K562 (cell line): Measurements from ENCODE around the gene ZMIZ1. TPM values are rescaled to one million over a fixed set of nuclear protein-coding genes. Genes with fewer than 3 reads are reported as not detected.
A peak's percentile ranks its signal among the peaks of the same experiment; 100 is the strongest.

ENCODE experiments used
- ATAC-seq: fragments of 200-7000 bp; cut with Tn5 transposase; 3 replicates; pipeline ENCODE4 v1.9.1; 2020; ENCODE audit warnings: moderate library complexity
- BruUV-seq: library from RNA; stranded (reverse); fragments of 400-500 nt; replicated peaks from 2 replicates; lab custom pipeline; 2021; lab: Mats Ljungman, UMichigan
- CTCF ChIA-PET: fragments of 300-600 bp; formaldehyde crosslinking; extraction: SDS; loops from one replicate; lab custom pipeline; 2021; ENCODE audit warnings: low intra/inter-chr PET ratio; lab: Yijun Ruan, JAX
- POLR2A ChIA-PET: fragments of 300-600, 350-650 bp; sonication (Branson Sonifier 250); formaldehyde crosslinking; extraction: SDS; loops from one replicate; lab custom pipeline; 2021; ENCODE audit warnings: antibody characterized with exemption, inconsistent platforms; lab: Yijun Ruan, JAX
- DNase-seq, 4 experiments: peaks; one replicate each; pipeline versions ENCODE4 v3.0.0 to v3.0.0-alpha.2; 2011 to 2018; ENCODE audit warnings: low spot score in 3 of 4, mixed read lengths in 3 of 4; ENCODE audit errors: extremely low read depth in 1 of 4
- FAIRE-seq: peaks from 2 replicates; lab custom pipeline; 2011; peaks lifted over from hg19 to GRCh38; lab: Jason Lieb, UNC
- H2AFZ ChIP-seq: 2 replicates; pipeline ENCODE4 v1.6.0; 2011; ENCODE audit warnings: low read depth, low read length, control low read depth, inconsistent platforms
- H3K27ac ChIP-seq: fragments of 200-600 bp; 3 replicates; pipeline ENCODE4 v1.8.0; 2011; ENCODE audit warnings: low read depth, mild to moderate bottlenecking, control low read depth, inconsistent platforms, low read length, moderate library complexity, mixed read lengths; ENCODE audit errors: extremely low read depth
- H3K27me3 ChIP-seq, 2 experiments: fragments of 300-600 bp in 1 of 2; 2 replicates in 1 of 2; 3 replicates in 1 of 2; pipeline versions ENCODE4 v1.6.0 to v1.8.0; 2011; ENCODE audit warnings: inconsistent platforms in 2 of 2, low read length in 2 of 2, mild to moderate bottlenecking in 1 of 2, mixed read lengths in 1 of 2, moderate library complexity in 1 of 2; ENCODE audit not compliant: control insufficient read depth in 2 of 2, insufficient read depth in 2 of 2
- H3K36me3 ChIP-seq: fragments of 300-600 bp; 3 replicates; pipeline ENCODE4 v1.8.0; 2011; ENCODE audit warnings: mild to moderate bottlenecking, low read length, inconsistent platforms; ENCODE audit not compliant: control insufficient read depth, insufficient read depth
- H3K4me1 ChIP-seq, 2 experiments: fragments of 200-600 bp in 1 of 2; replicated peaks in 1 of 2; 2 replicates in 1 of 2; 3 replicates in 1 of 2; pipeline versions ENCODE4 v1.5.1 to v1.8.0; 2011; ENCODE audit warnings: inconsistent platforms in 2 of 2, low read length in 2 of 2, mild to moderate bottlenecking in 1 of 2, mixed read lengths in 1 of 2, moderate library complexity in 1 of 2; ENCODE audit not compliant: control insufficient read depth in 2 of 2, insufficient read depth in 2 of 2
- H3K4me2 ChIP-seq: 2 replicates; pipeline ENCODE4 v1.6.1; 2011; ENCODE audit warnings: low read length, control low read depth, inconsistent platforms, mixed read lengths; ENCODE audit not compliant: insufficient read depth
- H3K4me3 ChIP-seq: fragments of 200-600 bp; sonication (generic), shearing (Covaris generic); 2 replicates; pipeline ENCODE4 v1.5.1; 2016; ENCODE audit warnings: control low read depth, inconsistent platforms
- H3K79me2 ChIP-seq: fragments of 200-600 bp; 3 replicates; pipeline ENCODE4 v1.8.0; 2011; ENCODE audit warnings: low read length, inconsistent platforms; ENCODE audit not compliant: control insufficient read depth, insufficient read depth
- H3K9ac ChIP-seq, 2 experiments: 2 replicates each; pipeline versions ENCODE4 v1.6.0 to v1.6.1; 2011; ENCODE audit warnings: low read depth in 2 of 2, low read length in 2 of 2, control low read depth in 1 of 2, inconsistent platforms in 1 of 2, mild to moderate bottlenecking in 1 of 2, mixed read lengths in 1 of 2; ENCODE audit not compliant: insufficient read depth in 1 of 2
- H3K9me1 ChIP-seq: one replicate; pipeline ENCODE4 v1.6.0; 2011; ENCODE audit warnings: inconsistent platforms, mild to moderate bottlenecking, low read length, moderate library complexity; ENCODE audit not compliant: control insufficient read depth, insufficient read depth
- H3K9me3 ChIP-seq: replicated peaks from 2 replicates; pipeline ENCODE4 v1.5.1; 2011; ENCODE audit warnings: low read depth, low read length, inconsistent platforms; ENCODE audit not compliant: control insufficient read depth, insufficient read depth
- H4K20me1 ChIP-seq: replicated peaks from 2 replicates; pipeline ENCODE4 v1.6.1; 2011; ENCODE audit warnings: low read length, inconsistent platforms, mixed read lengths; ENCODE audit not compliant: control insufficient read depth, insufficient read depth
- LARP7 ChIP-seq: fragments of 450-650 bp; IDR thresholded peaks from 2 replicates; pipeline ENCODE4 v1.6.1; 2016
- MCM5 ChIP-seq: fragments of 450-650 bp; IDR thresholded peaks from 2 replicates; pipeline ENCODE4 v1.6.1; 2016; ENCODE audit warnings: low read depth
- PRMT5 ChIP-seq: sonication (generic); formaldehyde crosslinking; IDR thresholded peaks from 2 replicates; pipeline ENCODE4 v1.5.0; 2020; ENCODE audit warnings: missing genetic modification reagents
- RBM17 ChIP-seq: fragments of 200-400 bp; formaldehyde crosslinking; IDR thresholded peaks from 2 replicates; pipeline ENCODE4 v1.6.1; 2017; ENCODE audit warnings: low read depth, mild to moderate bottlenecking, low read length, borderline replicate concordance
- RBM25 ChIP-seq: fragments of 200-400 bp; formaldehyde crosslinking; IDR thresholded peaks from 2 replicates; pipeline ENCODE4 v1.6.1; 2018; ENCODE audit warnings: low read length, low read depth, moderate library complexity; ENCODE audit not compliant: severe bottlenecking
- TAF9B ChIP-seq: fragments of 450-650 bp; IDR thresholded peaks from 2 replicates; pipeline ENCODE4 v1.6.1; 2018; ENCODE audit warnings: mild to moderate bottlenecking; ENCODE audit not compliant: partially characterized antibody
- ZFP36 ChIP-seq: fragments of 150-350 bp; IDR thresholded peaks from 2 replicates; pipeline ENCODE4 v1.6.1; 2018; ENCODE audit warnings: low read length, low read depth; ENCODE audit not compliant: partially characterized antibody
- ZNF354B ChIP-seq: fragments of 250-450 bp; sonication (Bioruptor Pico); IDR thresholded peaks from 2 replicates; pipeline ENCODE4 v1.4.0; 2020
- ZNF444 ChIP-seq: fragments of 250-450 bp; sonication (Bioruptor Pico); IDR thresholded peaks from 2 replicates; pipeline ENCODE4 v1.4.0; 2020; ENCODE audit warnings: mild to moderate bottlenecking, moderate library complexity
- WGBS: fragments of 100-300 bp; shearing (Covaris generic); methylation state at CpG from one replicate; pipeline ENCODE4 v1.1.6; 2016; ENCODE audit warnings: low coverage, mixed read lengths; ENCODE audit not compliant: insufficient coverage; ENCODE audit errors: missing lambda C conversion rate; 5-methylcytosine and 5-hydroxymethylcytosine counted together
- in situ Hi-C: fragments of 300-500 bp; cut with MboI; formaldehyde crosslinking; loops from 4 replicates; pipeline ENCODE4 v1.15.0; 2018; ENCODE audit warnings: inconsistent platforms, mixed read lengths
- intact Hi-C: fragments of 100-400 bp; cut with micrococcal nuclease; formaldehyde crosslinking; loops from 2 replicates; pipeline ENCODE4 v1.14.2; 2022
- polyA plus RNA-seq, 8 experiments: library from polyadenylated mRNA; depleted of rRNA in 4 of 8; stranded (reverse) in 5 of 8; unstranded in 3 of 8; fragments of >200 nt; fragmentation: Nextera tagmentation in 2 of 8; fragmentation: Illumina TruSeq in 1 of 8; extraction: Ambion mirVana in 2 of 8; extraction: Trizol in 1 of 8; gene quantifications; 2 replicates each; pipeline versions ENCODE4 v1.2.1 to v1.2.3, GENCODE V29; 2011 to 2014; ENCODE audit warnings: inconsistent platforms in 1 of 8, missing spikeins in 1 of 8
- total RNA-seq, 7 experiments: library from RNA; depleted of rRNA in 6 of 7; stranded (reverse); fragments of >200 nt in 6 of 7; fragmentation: Illumina TruSeq in 2 of 7; extraction: Trizol in 2 of 7; gene quantifications; 2 replicates each; pipeline versions ENCODE4 v1.2.1 to v1.2.3, GENCODE V29; 2011 to 2021; ENCODE audit warnings: low replicate concordance in 1 of 7
- TF ChIP-seq, protein P1 (sequence below): IDR thresholded peaks from 3 replicates; pipeline ENCODE4 v1.6.1; 2011; ENCODE audit warnings: borderline replicate concordance, mild to moderate bottlenecking; ENCODE audit not compliant: insufficient read length, insufficient read depth
- TF ChIP-seq, protein P2 (sequence below): IDR thresholded peaks from 2 replicates; pipeline ENCODE4 v1.6.1; 2011; ENCODE audit warnings: borderline replicate concordance, low read depth, mild to moderate bottlenecking, moderate library complexity, low read length; ENCODE audit not compliant: insufficient read depth, poor library complexity, severe bottlenecking
- TF ChIP-seq, protein P3 (sequence below): fragments of 250-450 bp; sonication (Bioruptor Pico); IDR thresholded peaks from 2 replicates; pipeline ENCODE4 v1.8.0; 2021; ENCODE audit warnings: borderline replicate concordance, mild to moderate bottlenecking, moderate library complexity; ENCODE audit not compliant: poor library complexity, severe bottlenecking

ZMIZ1 gene
- total and polyA plus RNA-seq, 9 of the 15 experiments (the other 6 are each of a cell fraction or from before 2014, with no cell fraction given), result 1.0 to 37.3 (median 4.3) TPM

DNA sequence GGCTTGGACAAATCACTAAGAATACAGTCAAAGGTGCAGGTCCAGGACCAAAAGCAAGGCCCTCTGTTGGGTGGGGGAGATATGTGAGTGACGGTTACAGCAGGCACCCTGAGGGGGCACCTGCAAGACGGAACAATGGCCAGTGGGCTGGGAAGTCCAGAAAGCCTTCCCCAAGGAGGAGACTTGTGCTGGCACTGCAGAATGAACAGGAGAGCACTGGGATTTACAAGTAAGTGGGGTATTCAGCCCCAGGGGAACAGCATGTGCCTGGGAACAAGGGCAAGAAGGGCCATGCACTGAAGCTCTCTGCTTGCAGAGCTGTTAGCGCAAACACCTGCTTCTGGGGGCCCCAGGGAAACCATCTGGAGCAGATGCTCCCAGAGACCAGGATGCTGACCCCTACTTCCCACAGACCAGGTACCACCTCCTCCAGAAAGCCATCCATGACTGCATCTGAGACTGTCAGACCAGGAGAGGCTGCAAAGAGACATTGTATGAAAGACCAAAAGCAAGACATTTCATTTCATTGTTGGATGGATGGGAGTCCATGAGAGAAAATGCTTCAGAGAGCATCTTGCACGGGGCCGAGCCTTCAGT is 24.6 kb upstream of the ZMIZ1 start:
- Histone ChIP-seq H2AFZ (no peak overlapping the region), H3K9me3 (no peaks in the 10 kb centered on the region), H4K20me1 (no peaks in the 10 kb centered on the region), H3K4me2 (no peak overlapping the region), H3K36me3 (no peaks in the 10 kb centered on the region), H3K79me2 (no peaks in the 10 kb centered on the region), H3K9me1 (no peaks in the 10 kb centered on the region), H3K27ac (no peak overlapping the region), H3K27me3 (no peaks in the 10 kb centered on the region), H3K4me1 (peaks cover 27 to 29% of the 10 kb centered on the region in 2 experiments), H3K9ac (no peak overlapping the region), H3K4me3 (no peak overlapping the region)
- ChIA-PET CTCF (no interaction called here), POLR2A (interaction anchor here (0.6 to 1.0 kb wide), 2 partner anchors 21 to 22 kb away, joined by 3 to 4 read pairs; no protein-coding TSS in a partner anchor)
- TF ChIP-seq TAF9B, result no peak
- peak; percentile 93 for TF ChIP-seq ZFP36
- TF ChIP-seq RBM25, result peak; percentile 11
- WGBS, result 66% methylated on average over 5 of the region's 5 CpGs
- ATAC-seq (no peak), FAIRE-seq (no peak), DNase-seq (no peak)
- intact Hi-C loops, result no loop called here
- no TSS peak for BruUV-seq
- in situ Hi-C loops, result no loop called here

DNA sequence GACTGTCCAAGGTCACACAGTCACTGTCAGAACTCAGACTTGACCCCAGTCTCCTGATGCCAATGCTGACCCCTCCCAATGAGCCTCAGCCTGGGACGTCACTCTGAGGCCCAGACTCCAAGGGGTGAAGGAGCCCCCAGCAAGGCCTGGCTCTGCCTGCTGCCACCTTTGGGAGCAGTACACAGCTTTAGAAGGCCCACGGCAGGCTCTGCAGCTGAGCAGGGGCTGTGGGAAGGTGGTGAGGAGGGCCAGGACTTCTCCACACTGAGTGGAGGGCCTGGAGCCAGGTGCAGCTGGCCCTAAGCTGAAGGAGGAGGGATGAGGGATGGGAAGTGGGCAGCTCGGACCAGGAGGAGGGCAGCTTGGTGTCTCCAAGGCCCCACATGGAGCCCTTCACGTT is 23.9 kb upstream of the ZMIZ1 start:
- peaks cover 27 to 29% of the 10 kb centered on the region in 2 experiments for H3K4me1 ChIP-seq
- DNase-seq, result no peak
- FAIRE-seq, result no peak
- H3K4me3 ChIP-seq, result no peak overlapping the region
- no peaks in the 10 kb centered on the region for H3K36me3 ChIP-seq
- no peaks in the 10 kb centered on the region for H3K27me3 ChIP-seq
- H3K9me1 ChIP-seq, result no peaks in the 10 kb centered on the region
- no peaks in the 10 kb centered on the region for H3K9me3 ChIP-seq
- H3K9ac ChIP-seq, result no peak overlapping the region
- ChIA-PET CTCF (no interaction called here), POLR2A (interaction anchor here (0.5 kb wide), 1 partner anchor 14 kb away, joined by 4 read pairs; no protein-coding TSS in a partner anchor)
- H3K27ac ChIP-seq, result no peak overlapping the region
- intact Hi-C loops, result no loop called here
- no peak for ATAC-seq
- H3K79me2 ChIP-seq, result no peaks in the 10 kb centered on the region
- WGBS, result 39% methylated on average over 3 of the region's 4 CpGs
- no TSS peak for BruUV-seq
- no peak overlapping the region for H3K4me2 ChIP-seq
- no peaks in the 10 kb centered on the region for H4K20me1 ChIP-seq
- no peak overlapping the region for H2AFZ ChIP-seq
- in situ Hi-C loops, result no loop called here
- TF ChIP-seq ZNF354B (CRISPR knock-in tag) (no peak), ZNF444 (no peak), MCM5 (no peak), PRMT5 (no peak), RBM17 (no peak), ZFP36 (no peak), LARP7 (no peak)
- TF ChIP-seq, protein P1, sequence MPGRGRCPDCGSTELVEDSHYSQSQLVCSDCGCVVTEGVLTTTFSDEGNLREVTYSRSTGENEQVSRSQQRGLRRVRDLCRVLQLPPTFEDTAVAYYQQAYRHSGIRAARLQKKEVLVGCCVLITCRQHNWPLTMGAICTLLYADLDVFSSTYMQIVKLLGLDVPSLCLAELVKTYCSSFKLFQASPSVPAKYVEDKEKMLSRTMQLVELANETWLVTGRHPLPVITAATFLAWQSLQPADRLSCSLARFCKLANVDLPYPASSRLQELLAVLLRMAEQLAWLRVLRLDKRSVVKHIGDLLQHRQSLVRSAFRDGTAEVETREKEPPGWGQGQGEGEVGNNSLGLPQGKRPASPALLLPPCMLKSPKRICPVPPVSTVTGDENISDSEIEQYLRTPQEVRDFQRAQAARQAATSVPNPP, result no peak
- TF ChIP-seq, protein P2, sequence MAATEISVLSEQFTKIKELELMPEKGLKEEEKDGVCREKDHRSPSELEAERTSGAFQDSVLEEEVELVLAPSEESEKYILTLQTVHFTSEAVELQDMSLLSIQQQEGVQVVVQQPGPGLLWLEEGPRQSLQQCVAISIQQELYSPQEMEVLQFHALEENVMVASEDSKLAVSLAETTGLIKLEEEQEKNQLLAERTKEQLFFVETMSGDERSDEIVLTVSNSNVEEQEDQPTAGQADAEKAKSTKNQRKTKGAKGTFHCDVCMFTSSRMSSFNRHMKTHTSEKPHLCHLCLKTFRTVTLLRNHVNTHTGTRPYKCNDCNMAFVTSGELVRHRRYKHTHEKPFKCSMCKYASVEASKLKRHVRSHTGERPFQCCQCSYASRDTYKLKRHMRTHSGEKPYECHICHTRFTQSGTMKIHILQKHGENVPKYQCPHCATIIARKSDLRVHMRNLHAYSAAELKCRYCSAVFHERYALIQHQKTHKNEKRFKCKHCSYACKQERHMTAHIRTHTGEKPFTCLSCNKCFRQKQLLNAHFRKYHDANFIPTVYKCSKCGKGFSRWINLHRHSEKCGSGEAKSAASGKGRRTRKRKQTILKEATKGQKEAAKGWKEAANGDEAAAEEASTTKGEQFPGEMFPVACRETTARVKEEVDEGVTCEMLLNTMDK, result no peak
- TF ChIP-seq, protein P3, sequence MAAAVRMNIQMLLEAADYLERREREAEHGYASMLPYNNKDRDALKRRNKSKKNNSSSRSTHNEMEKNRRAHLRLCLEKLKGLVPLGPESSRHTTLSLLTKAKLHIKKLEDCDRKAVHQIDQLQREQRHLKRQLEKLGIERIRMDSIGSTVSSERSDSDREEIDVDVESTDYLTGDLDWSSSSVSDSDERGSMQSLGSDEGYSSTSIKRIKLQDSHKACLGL (CRISPR knock-in tag), result no peak
